ENCODE results near the gene TMEM174.

The TMEM174 gene

GRCh38 chr5:73143716-73144115 is 29.3 kb upstream of the TMEM174 start:
- Histone ChIP-seq H3K4me3 (ENCODE audit: low read length, poor library complexity, severe bottlenecking) (no peak overlapping the region), H3K36me3 (ENCODE audit: insufficient read depth, low read length) (no peaks in the 10 kb centered on the region), H3F3A (ENCODE audit: low read depth) (no peaks in the 10 kb centered on the region), H4K20me1 (ENCODE audit: insufficient read depth, low read length, poor library complexity, severe bottlenecking) (no peaks in the 10 kb centered on the region), H3K4me1 (ENCODE audit: insufficient read depth, low read length, poor library complexity, severe bottlenecking) (no peaks in the 10 kb centered on the region), H2AFZ (ENCODE audit: low read length) (no peak overlapping the region), H3K79me2 (ENCODE audit: insufficient read depth, low read length) (no peaks in the 10 kb centered on the region), H3K9me3 (ENCODE audit: insufficient read depth, low read depth, low read length) (no peaks in the 10 kb centered on the region), H3K27me3 (ENCODE audit: insufficient read depth, low read length, poor library complexity, severe bottlenecking) (peaks cover 37% of the 10 kb centered on the region), H3K9me2 (replicated peaks; ENCODE audit: low read depth, low read length) (no peaks in the 10 kb centered on the region), H3K4me2 (ENCODE audit: low read depth, low read length, poor library complexity, severe bottlenecking) (no peak overlapping the region), H3K9ac (ENCODE audit: low read depth, low read length, poor library complexity, severe bottlenecking) (no peak overlapping the region)
- TF ChIP-seq, protein P1, sequence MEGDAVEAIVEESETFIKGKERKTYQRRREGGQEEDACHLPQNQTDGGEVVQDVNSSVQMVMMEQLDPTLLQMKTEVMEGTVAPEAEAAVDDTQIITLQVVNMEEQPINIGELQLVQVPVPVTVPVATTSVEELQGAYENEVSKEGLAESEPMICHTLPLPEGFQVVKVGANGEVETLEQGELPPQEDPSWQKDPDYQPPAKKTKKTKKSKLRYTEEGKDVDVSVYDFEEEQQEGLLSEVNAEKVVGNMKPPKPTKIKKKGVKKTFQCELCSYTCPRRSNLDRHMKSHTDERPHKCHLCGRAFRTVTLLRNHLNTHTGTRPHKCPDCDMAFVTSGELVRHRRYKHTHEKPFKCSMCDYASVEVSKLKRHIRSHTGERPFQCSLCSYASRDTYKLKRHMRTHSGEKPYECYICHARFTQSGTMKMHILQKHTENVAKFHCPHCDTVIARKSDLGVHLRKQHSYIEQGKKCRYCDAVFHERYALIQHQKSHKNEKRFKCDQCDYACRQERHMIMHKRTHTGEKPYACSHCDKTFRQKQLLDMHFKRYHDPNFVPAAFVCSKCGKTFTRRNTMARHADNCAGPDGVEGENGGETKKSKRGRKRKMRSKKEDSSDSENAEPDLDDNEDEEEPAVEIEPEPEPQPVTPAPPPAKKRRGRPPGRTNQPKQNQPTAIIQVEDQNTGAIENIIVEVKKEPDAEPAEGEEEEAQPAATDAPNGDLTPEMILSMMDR (conservative IDR thresholded peaks at IDR 0.05; ENCODE audit: low read length), result no peak
- TF ChIP-seq EZH2phosphoT487 (IDR thresholded peaks at IDR 0.05; ENCODE audit: borderline replicate concordance), result no peak

DNA sequence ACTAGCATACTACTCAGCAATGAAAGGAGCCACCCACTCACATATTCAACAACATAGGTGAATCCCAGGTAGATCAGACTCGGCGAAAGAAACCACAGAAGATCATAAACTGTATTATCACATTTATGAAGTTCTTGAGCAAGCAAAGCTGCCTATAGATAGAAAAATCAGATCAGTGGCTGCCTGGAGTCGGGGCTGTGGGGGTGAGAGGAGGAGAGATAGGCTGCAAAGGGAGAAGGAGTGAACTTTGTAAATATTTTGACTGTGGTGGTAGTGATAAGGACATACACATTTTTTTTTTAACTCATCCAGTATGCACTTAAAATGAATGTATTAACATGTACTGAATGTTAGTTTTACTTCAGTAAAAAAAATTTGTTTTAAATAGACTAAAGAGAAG is 23.5 kb upstream of the TMEM174 start:
- Histone ChIP-seq H4K20me1 (ENCODE audit: insufficient read depth, low read length, poor library complexity, severe bottlenecking) (no peaks in the 10 kb centered on the region), H3K79me2 (ENCODE audit: insufficient read depth, low read length) (no peaks in the 10 kb centered on the region), H3F3A (ENCODE audit: low read depth) (no peaks in the 10 kb centered on the region), H2AFZ (ENCODE audit: low read length) (no peak overlapping the region), H3K9me3 (ENCODE audit: insufficient read depth, low read depth, low read length) (no peaks in the 10 kb centered on the region), H3K27me3 (ENCODE audit: insufficient read depth, low read length, poor library complexity, severe bottlenecking) (peaks cover 86% of the 10 kb centered on the region), H3K9me2 (replicated peaks; ENCODE audit: low read depth, low read length) (no peaks in the 10 kb centered on the region), H3K4me1 (ENCODE audit: insufficient read depth, low read length, poor library complexity, severe bottlenecking) (no peaks in the 10 kb centered on the region), H3K9ac (ENCODE audit: low read depth, low read length, poor library complexity, severe bottlenecking) (no peak overlapping the region), H3K36me3 (ENCODE audit: insufficient read depth, low read length) (no peaks in the 10 kb centered on the region), H3K4me2 (ENCODE audit: low read depth, low read length, poor library complexity, severe bottlenecking) (no peak overlapping the region), H3K4me3 (ENCODE audit: low read length, poor library complexity, severe bottlenecking) (no peak overlapping the region)
- no peak for TF ChIP-seq EZH2phosphoT487 (IDR thresholded peaks at IDR 0.05; ENCODE audit: borderline replicate concordance)
- TF ChIP-seq, protein P1 (conservative IDR thresholded peaks at IDR 0.05; ENCODE audit: low read length), result no peak

GRCh38 chr5:73150876-73151275 is 22.1 kb upstream of the TMEM174 start:
- Histone ChIP-seq H3K9ac (ENCODE audit: low read depth, low read length, poor library complexity, severe bottlenecking) (no peak overlapping the region), H3K36me3 (ENCODE audit: insufficient read depth, low read length) (no peaks in the 10 kb centered on the region), H4K20me1 (ENCODE audit: insufficient read depth, low read length, poor library complexity, severe bottlenecking) (no peaks in the 10 kb centered on the region), H3K79me2 (ENCODE audit: insufficient read depth, low read length) (no peaks in the 10 kb centered on the region), H3F3A (ENCODE audit: low read depth) (no peaks in the 10 kb centered on the region), H3K4me1 (ENCODE audit: insufficient read depth, low read length, poor library complexity, severe bottlenecking) (no peaks in the 10 kb centered on the region), H2AFZ (ENCODE audit: low read length) (no peak overlapping the region), H3K4me3 (ENCODE audit: low read length, poor library complexity, severe bottlenecking) (no peak overlapping the region), H3K9me3 (ENCODE audit: insufficient read depth, low read depth, low read length) (no peaks in the 10 kb centered on the region), H3K27me3 (ENCODE audit: insufficient read depth, low read length, poor library complexity, severe bottlenecking) (peaks cover 90% of the 10 kb centered on the region), H3K9me2 (replicated peaks; ENCODE audit: low read depth, low read length) (no peaks in the 10 kb centered on the region), H3K4me2 (ENCODE audit: low read depth, low read length, poor library complexity, severe bottlenecking) (no peak overlapping the region)
- no peak for TF ChIP-seq EZH2phosphoT487 (IDR thresholded peaks at IDR 0.05; ENCODE audit: borderline replicate concordance)
- TF ChIP-seq, protein P1 (conservative IDR thresholded peaks at IDR 0.05; ENCODE audit: low read length), result no peak
